ENCODE results near the gene ORC3. TPM values are rescaled to one million over a fixed set of nuclear protein-coding genes. Genes with fewer than 3 reads are reported as not detected.

The ORC3 gene
- total RNA-seq, 1 donor from 2014 or later = 21.4 TPM

- no peak for TF ChIP-seq CTCF (IDR thresholded peaks at IDR 0.05)
- no peak overlapping the region for H3K4me3 Mint-ChIP-seq (ENCODE audit: unreplicated experiment)
- no peaks in the 10 kb centered on the region for H3K9me3 Mint-ChIP-seq (ENCODE audit: unreplicated experiment)
- H3K36me3 Mint-ChIP-seq (ENCODE audit: unreplicated experiment) = peaks cover 31% of the 10 kb centered on the region
- no peak for DNase-seq (ENCODE audit: extremely low spot score, unreplicated experiment)
- H3K27ac Mint-ChIP-seq (ENCODE audit: unreplicated experiment) = peak overlapping the region; percentile 19
- H3K27me3 Mint-ChIP-seq (ENCODE audit: unreplicated experiment) = no peaks in the 10 kb centered on the region
- peaks cover 22% of the 10 kb centered on the region for H3K4me1 Mint-ChIP-seq (ENCODE audit: unreplicated experiment)
These were observed 66.9 kb downstream of the ORC3 start for GRCh38 chr6:87656857-87657256.

- Mint-ChIP-seq H3K36me3 (ENCODE audit: unreplicated experiment) (peaks cover 29% of the 10 kb centered on the region), H3K27ac (ENCODE audit: unreplicated experiment) (no peak overlapping the region), H3K4me3 (ENCODE audit: unreplicated experiment) (no peak overlapping the region), H3K4me1 (ENCODE audit: unreplicated experiment) (peaks cover 25% of the 10 kb centered on the region), H3K27me3 (ENCODE audit: unreplicated experiment) (no peaks in the 10 kb centered on the region), H3K9me3 (ENCODE audit: unreplicated experiment) (no peaks in the 10 kb centered on the region)
- DNase-seq (ENCODE audit: extremely low spot score, unreplicated experiment) = no peak
- TF ChIP-seq CTCF (IDR thresholded peaks at IDR 0.05) = no peak
These were observed 68.6 kb downstream of the ORC3 start for GRCh38 chr6:87658516-87658915.

GRCh38 chr6:87660226-87660911 is 70.4 kb downstream of the ORC3 start:
- H3K4me1 Mint-ChIP-seq (ENCODE audit: unreplicated experiment) = peaks cover 28% of the 10 kb centered on the region
- no peak for DNase-seq (ENCODE audit: extremely low spot score, unreplicated experiment)
- H3K27ac Mint-ChIP-seq (ENCODE audit: unreplicated experiment) = peak overlapping the region; percentile 19
- H3K4me3 Mint-ChIP-seq (ENCODE audit: unreplicated experiment) = no peak overlapping the region
- H3K9me3 Mint-ChIP-seq (ENCODE audit: unreplicated experiment) = no peaks in the 10 kb centered on the region
- no peak for TF ChIP-seq CTCF (IDR thresholded peaks at IDR 0.05)
- peaks cover 22% of the 10 kb centered on the region for H3K36me3 Mint-ChIP-seq (ENCODE audit: unreplicated experiment)
- H3K27me3 Mint-ChIP-seq (ENCODE audit: unreplicated experiment) = no peaks in the 10 kb centered on the region

- H3K4me1 Mint-ChIP-seq (ENCODE audit: unreplicated experiment) = peaks cover 29% of the 10 kb centered on the region
- H3K27ac Mint-ChIP-seq (ENCODE audit: unreplicated experiment) = no peak overlapping the region
- H3K4me3 Mint-ChIP-seq (ENCODE audit: unreplicated experiment) = no peak overlapping the region
- H3K27me3 Mint-ChIP-seq (ENCODE audit: unreplicated experiment) = no peaks in the 10 kb centered on the region
- no peak for TF ChIP-seq CTCF (IDR thresholded peaks at IDR 0.05)
- peaks cover 22% of the 10 kb centered on the region for H3K36me3 Mint-ChIP-seq (ENCODE audit: unreplicated experiment)
- no peak for DNase-seq (ENCODE audit: extremely low spot score, unreplicated experiment)
- H3K9me3 Mint-ChIP-seq (ENCODE audit: unreplicated experiment) = no peaks in the 10 kb centered on the region
These were observed 71.1 kb downstream of the ORC3 start for GRCh38 chr6:87661016-87661415.

- DNase-seq (ENCODE audit: extremely low spot score, unreplicated experiment) = no peak
- H3K4me3 Mint-ChIP-seq (ENCODE audit: unreplicated experiment) = no peak overlapping the region
- peaks cover 29% of the 10 kb centered on the region for H3K4me1 Mint-ChIP-seq (ENCODE audit: unreplicated experiment)
- no peak overlapping the region for H3K27ac Mint-ChIP-seq (ENCODE audit: unreplicated experiment)
- H3K36me3 Mint-ChIP-seq (ENCODE audit: unreplicated experiment) = peaks cover 23% of the 10 kb centered on the region
- TF ChIP-seq CTCF (IDR thresholded peaks at IDR 0.05) = no peak
- H3K27me3 Mint-ChIP-seq (ENCODE audit: unreplicated experiment) = no peaks in the 10 kb centered on the region
- H3K9me3 Mint-ChIP-seq (ENCODE audit: unreplicated experiment) = no peaks in the 10 kb centered on the region
These were observed 71.6 kb downstream of the ORC3 start for GRCh38 chr6:87661503-87661902.
